Mucosa of stomach (tissue), 1 donor: ENCODE data around the gene TRUB1.

Experiments
- H3K27me3 ChIP-seq: one replicate; pipeline ENCODE4 v1.7.0; 2013; ENCODE audit warnings: mild to moderate bottlenecking, low read length; ENCODE audit not compliant: control insufficient read depth, insufficient read depth
- H3K36me3 ChIP-seq: one replicate; pipeline ENCODE4 v1.7.0; 2013; ENCODE audit warnings: low read length; ENCODE audit not compliant: control insufficient read depth, insufficient read depth
- H3K4me1 ChIP-seq: one replicate; pipeline ENCODE4 v1.7.0; 2013; ENCODE audit warnings: mild to moderate bottlenecking, low read length; ENCODE audit not compliant: control insufficient read depth, insufficient read depth
- H3K4me3 ChIP-seq: one replicate; pipeline ENCODE4 v1.7.0; 2013; ENCODE audit warnings: low read length
- H3K9ac ChIP-seq: one replicate; pipeline ENCODE4 v1.7.0; 2013; ENCODE audit warnings: mild to moderate bottlenecking, low read length, moderate library complexity
- H3K9me3 ChIP-seq: one replicate; pipeline ENCODE4 v1.7.0; 2013; ENCODE audit warnings: mild to moderate bottlenecking, low read length, moderate library complexity; ENCODE audit not compliant: control insufficient read depth
- donor health status: Pancreatic carcinoma.

TRUB1 gene

DNA sequence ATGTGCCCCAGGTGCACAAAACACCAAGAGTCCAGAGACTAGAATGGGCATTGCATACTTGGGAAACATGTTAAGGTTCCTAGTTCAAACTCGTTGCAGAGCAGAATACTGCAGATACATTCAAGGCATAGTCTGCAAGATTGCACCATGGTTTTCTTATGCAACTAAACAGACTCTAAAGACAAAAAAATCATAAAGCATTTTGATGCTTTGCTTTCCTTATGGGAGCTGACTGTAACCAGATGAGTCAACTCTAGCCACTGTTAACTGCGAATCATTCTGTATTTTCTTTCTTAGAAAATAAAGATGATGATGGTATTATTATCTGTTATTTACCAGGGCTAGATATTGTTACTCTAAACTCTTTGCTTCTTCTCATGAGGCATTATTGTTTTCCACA, 19.7 kb downstream of the TRUB1 start:
- Histone ChIP-seq H3K36me3 (no peaks in the 10 kb centered on the region), H3K9me3 (no peaks in the 10 kb centered on the region), H3K9ac (no peak overlapping the region), H3K4me1 (no peaks in the 10 kb centered on the region), H3K27me3 (no peaks in the 10 kb centered on the region), H3K4me3 (no peak overlapping the region)

DNA sequence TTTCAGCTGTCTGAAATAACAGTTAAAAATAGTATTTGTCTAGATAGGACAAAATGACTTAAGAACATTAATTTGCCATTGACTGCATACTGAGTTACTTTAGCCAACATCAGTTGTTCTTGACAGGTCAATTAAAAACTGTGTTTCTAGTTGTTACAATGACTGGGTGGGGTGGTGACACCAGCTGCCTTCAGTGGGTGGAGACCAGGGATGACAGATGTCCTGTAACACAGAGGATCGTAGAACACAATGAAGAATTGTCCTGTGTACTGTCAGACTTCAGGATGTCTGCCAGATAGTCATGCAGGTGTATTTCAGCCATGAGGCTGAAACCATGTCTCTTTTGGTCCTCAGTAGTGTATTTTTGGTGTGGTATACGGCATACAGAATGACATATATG, 24.4 kb downstream of the TRUB1 start:
- H3K4me3 ChIP-seq = no peak overlapping the region
- no peaks in the 10 kb centered on the region for H3K9me3 ChIP-seq
- no peaks in the 10 kb centered on the region for H3K36me3 ChIP-seq
- H3K4me1 ChIP-seq = no peaks in the 10 kb centered on the region
- no peak overlapping the region for H3K9ac ChIP-seq
- no peaks in the 10 kb centered on the region for H3K27me3 ChIP-seq

DNA sequence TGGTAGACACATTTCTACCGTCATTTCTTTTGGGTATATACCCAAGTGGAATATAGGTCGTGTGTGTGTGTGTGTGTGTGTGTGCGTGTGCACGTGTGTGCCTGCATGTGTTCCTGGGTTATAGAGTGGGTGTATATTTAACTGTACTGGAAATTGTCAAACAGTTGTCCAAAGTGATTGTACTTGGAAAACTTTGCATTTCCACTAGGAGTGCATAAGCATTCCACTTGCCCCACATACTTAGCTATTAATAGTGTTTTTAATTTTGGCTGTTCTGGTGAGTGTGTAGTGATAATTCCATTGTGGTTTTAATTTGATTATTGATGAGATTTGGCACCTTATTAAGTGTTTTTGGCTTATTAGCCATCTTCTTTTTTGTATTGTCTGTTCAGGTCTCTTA, 25.9 kb downstream of the TRUB1 start:
- Histone ChIP-seq H3K4me1 (no peaks in the 10 kb centered on the region), H3K9me3 (no peaks in the 10 kb centered on the region), H3K4me3 (no peak overlapping the region), H3K36me3 (no peaks in the 10 kb centered on the region), H3K9ac (no peak overlapping the region), H3K27me3 (no peaks in the 10 kb centered on the region)

DNA sequence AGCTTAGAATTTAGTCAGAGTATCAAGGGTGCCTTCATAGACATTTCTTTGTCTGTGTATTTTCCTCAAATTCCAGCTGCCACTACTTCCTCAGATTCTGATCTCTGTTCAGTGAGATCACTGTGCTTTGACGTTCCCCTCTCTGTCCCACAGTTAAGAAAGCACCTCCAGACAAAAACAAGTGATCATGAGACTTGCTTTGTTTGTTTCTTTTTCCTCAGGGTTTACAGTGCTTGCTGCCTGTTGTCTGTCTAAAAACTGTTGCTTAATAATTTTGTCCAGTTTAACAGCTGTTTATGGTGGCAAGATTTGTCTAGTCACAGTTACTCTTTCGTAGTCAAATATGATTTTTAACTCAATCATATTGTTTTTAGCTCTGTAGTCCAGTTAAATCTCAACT, 29.1 kb downstream of the TRUB1 start:
- H3K27me3 ChIP-seq = no peaks in the 10 kb centered on the region
- H3K36me3 ChIP-seq = no peaks in the 10 kb centered on the region
- H3K4me3 ChIP-seq = no peak overlapping the region
- no peak overlapping the region for H3K9ac ChIP-seq
- no peaks in the 10 kb centered on the region for H3K9me3 ChIP-seq
- no peaks in the 10 kb centered on the region for H3K4me1 ChIP-seq

DNA sequence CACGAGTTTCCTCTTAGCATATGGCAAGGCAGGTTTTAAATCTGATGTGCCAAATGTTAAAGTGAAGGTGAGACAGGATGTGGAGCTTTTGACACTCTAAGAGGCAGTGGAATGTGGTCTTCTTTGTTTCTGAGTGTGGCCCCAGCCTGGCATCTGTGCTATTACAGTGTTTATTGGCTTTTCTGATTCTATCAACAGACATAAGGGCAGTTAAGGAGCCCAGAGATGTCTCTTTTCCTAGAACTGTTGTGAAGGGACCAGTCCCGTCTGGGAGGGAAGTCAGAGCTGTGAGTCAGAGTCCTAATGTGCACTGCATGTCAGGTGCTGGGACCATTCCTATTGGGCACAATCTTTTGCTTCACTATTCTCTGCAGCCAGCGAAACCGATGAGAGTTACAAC, 32.5 kb downstream of the TRUB1 start:
- H3K9ac ChIP-seq = no peak overlapping the region
- H3K9me3 ChIP-seq = no peaks in the 10 kb centered on the region
- no peaks in the 10 kb centered on the region for H3K4me1 ChIP-seq
- H3K27me3 ChIP-seq = no peaks in the 10 kb centered on the region
- no peaks in the 10 kb centered on the region for H3K36me3 ChIP-seq
- H3K4me3 ChIP-seq = no peak overlapping the region

DNA sequence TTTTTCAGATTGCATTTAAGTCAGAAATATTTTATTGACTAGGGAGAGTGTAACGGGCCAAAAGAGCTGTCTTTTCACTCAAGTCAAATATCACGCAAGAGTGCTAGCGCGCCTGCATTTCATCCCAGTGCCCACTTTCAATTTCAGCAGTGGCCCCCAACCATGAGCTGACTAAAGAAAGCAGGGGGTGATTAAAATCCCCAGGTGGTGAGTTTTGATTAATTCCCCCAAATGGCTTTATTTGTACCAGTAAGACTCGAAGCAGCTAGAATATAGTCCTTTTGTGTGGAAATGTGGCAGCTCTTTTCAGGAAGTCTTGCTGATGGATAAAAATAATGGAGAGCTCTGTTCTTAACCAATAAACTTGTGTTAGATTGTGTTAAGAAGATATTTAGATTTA, 35.3 kb downstream of the TRUB1 start:
- H3K9ac ChIP-seq = no peak overlapping the region
- no peaks in the 10 kb centered on the region for H3K4me1 ChIP-seq
- no peaks in the 10 kb centered on the region for H3K36me3 ChIP-seq
- no peak overlapping the region for H3K4me3 ChIP-seq
- H3K27me3 ChIP-seq = no peaks in the 10 kb centered on the region
- no peaks in the 10 kb centered on the region for H3K9me3 ChIP-seq

DNA sequence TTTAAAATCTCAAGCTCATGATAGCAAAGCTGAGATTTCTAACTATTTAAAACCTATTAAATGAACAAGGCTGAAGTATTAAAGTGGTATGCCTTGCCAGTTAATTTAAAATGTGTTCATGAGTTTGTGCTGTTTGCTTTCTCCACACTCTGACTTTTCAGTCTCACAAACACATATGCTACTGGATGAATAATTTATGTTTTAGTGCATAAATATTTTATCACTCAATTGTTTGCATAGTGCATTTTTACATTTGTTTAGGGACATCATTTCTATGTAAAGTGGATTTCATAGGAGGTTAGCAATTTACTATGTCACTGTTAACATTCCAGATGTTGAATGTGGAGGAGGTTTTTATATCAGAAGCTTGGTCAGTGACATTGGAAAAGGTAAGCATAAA, 36.0 kb downstream of the TRUB1 start:
- H3K4me1 ChIP-seq = no peaks in the 10 kb centered on the region
- H3K9me3 ChIP-seq = no peaks in the 10 kb centered on the region
- H3K27me3 ChIP-seq = no peaks in the 10 kb centered on the region
- H3K9ac ChIP-seq = no peak overlapping the region
- no peaks in the 10 kb centered on the region for H3K36me3 ChIP-seq
- no peak overlapping the region for H3K4me3 ChIP-seq

DNA sequence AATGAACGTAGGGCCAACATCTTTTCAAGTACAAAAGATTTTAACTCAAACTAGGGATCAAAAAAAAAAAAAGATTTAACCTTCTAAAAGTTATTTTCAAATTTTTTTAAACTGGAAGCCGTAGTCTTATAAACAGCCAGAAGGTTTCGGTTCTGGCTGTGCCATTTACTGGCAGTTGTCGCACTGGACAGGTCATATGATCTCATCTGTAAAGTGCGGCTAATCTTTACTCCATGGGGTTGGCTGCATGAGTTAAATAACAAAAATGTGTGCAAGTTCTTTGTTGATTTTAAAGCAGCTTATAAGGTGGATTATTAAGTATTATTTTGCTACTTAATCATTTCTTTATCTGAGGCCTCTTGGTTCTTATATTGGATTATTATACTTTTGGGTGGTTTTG, 36.6 kb downstream of the TRUB1 start:
- Histone ChIP-seq H3K36me3 (no peaks in the 10 kb centered on the region), H3K4me1 (no peaks in the 10 kb centered on the region), H3K4me3 (no peak overlapping the region), H3K9me3 (no peaks in the 10 kb centered on the region), H3K9ac (no peak overlapping the region), H3K27me3 (no peaks in the 10 kb centered on the region)

DNA sequence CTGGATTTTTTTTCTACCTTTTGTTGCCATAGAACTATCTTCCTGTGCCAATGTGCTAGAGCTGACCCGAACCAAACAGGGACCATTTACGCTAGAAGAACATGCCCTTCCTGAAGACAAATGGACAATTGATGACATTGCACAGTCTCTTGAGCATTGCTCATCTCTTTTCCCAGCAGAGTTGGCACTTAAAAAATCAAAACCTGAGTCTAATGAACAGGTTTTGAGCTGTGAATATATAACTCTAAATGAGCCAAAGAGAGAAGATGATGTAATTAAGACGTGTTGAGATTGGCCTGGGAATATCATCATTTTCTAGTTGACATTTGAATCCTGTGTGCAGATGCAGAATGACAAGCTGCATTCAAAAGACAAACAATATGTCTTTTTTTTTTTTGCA, 37.1 kb downstream of the TRUB1 start:
- Histone ChIP-seq H3K4me3 (no peak overlapping the region), H3K9me3 (no peaks in the 10 kb centered on the region), H3K9ac (no peak overlapping the region), H3K36me3 (no peaks in the 10 kb centered on the region), H3K4me1 (no peaks in the 10 kb centered on the region), H3K27me3 (no peaks in the 10 kb centered on the region)

DNA sequence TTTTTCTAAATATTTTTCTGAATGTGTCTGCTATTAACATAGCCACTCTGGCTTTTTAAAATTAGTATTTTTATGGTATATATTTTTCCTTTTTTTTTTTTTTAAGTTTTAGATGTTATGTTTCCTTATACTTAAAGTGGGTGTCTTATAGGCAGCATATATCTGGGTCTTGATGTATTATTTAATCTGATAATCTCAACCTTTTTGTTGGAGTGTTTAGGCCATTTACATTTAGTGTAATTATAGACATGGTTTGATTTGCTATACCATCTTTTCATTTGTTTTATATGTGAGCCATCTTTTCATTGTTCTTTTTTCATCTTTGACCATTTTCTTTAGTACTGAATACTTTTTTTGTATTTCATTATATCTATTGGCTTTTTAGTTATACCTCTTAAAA, 45.0 kb downstream of the TRUB1 start:
- no peak overlapping the region for H3K9ac ChIP-seq
- no peaks in the 10 kb centered on the region for H3K27me3 ChIP-seq
- no peak overlapping the region for H3K4me3 ChIP-seq
- no peaks in the 10 kb centered on the region for H3K36me3 ChIP-seq
- no peaks in the 10 kb centered on the region for H3K9me3 ChIP-seq
- H3K4me1 ChIP-seq = no peaks in the 10 kb centered on the region

DNA sequence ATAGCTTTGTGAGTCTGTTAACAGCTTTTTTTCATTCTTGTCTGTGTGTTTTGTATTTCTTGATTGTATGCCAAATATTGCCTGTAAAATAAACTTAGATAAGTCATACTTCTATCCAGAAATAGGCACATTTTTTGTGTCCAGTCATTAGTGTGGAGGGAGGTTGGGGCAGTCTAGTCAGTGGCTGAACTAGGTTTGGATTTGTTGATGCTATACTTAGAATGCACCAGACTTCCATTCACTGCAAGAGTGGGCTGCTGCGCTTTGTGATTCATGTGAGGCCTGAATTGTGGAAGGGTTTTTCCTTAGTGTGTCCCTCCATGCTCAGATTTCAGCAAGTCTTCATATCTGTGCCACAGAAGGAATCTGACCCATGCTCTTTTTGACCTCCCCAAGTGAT, 50.0 kb downstream of the TRUB1 start:
- no peaks in the 10 kb centered on the region for H3K36me3 ChIP-seq
- H3K27me3 ChIP-seq = no peaks in the 10 kb centered on the region
- no peaks in the 10 kb centered on the region for H3K4me1 ChIP-seq
- no peak overlapping the region for H3K4me3 ChIP-seq
- no peak overlapping the region for H3K9ac ChIP-seq
- H3K9me3 ChIP-seq = no peaks in the 10 kb centered on the region

DNA sequence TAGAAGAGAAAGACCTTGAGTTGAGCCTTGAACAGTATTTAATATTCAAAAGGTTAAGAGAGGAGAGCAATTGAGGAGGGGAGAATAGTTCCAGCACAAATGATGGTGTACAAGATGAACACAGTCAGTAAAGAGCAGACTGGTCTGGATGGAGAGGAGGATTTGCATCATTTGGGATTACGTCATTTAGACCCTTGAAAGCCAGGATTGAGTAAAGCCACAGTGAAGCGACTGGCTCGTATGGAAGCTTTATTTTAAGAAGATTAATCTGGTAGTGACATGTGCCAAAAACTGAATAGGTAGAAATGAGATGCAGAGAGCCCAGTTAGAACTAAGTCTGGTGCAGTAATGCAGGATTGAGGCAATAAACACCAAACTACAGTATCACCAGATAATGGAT, 52.6 kb downstream of the TRUB1 start:
- no peaks in the 10 kb centered on the region for H3K4me1 ChIP-seq

DNA sequence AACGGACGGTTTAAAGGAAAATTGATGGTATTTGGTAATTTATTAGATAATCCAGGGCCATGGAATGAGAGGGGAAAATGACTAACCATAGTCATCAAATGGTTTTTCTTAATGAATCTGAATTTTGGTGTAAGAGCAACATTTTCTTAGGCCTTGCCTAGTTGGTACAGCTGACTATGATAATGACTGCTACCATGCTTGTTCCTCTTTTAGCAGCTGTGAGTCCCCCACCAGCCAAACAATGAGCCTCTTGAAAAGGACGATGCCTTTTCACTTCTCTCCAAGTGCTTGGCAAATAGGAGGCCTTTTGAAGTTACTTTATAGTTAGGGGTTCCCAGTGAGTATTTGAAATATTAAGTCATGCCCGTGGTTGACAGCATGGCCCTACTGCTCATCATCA, 53.0 kb downstream of the TRUB1 start:
- H3K27me3 ChIP-seq = no peaks in the 10 kb centered on the region
- H3K9ac ChIP-seq = no peak overlapping the region
- H3K9me3 ChIP-seq = no peaks in the 10 kb centered on the region
- no peaks in the 10 kb centered on the region for H3K36me3 ChIP-seq
- H3K4me3 ChIP-seq = no peak overlapping the region
- H3K4me1 ChIP-seq = no peaks in the 10 kb centered on the region

More for the DNA sequence above, 52.6 kb downstream of the TRUB1 start:
- H3K36me3 ChIP-seq = no peaks in the 10 kb centered on the region
- no peaks in the 10 kb centered on the region for H3K27me3 ChIP-seq
- no peak overlapping the region for H3K4me3 ChIP-seq
- H3K9ac ChIP-seq = no peak overlapping the region
- no peaks in the 10 kb centered on the region for H3K9me3 ChIP-seq
